ENCODE measurements around the gene MFSD2B. TPM values are rescaled to one million over a fixed set of nuclear protein-coding genes. Genes with fewer than 3 reads are reported as not detected.
"Not testable (repeated sequence)": the region's sequence is repeated elsewhere in the genome, so short reads cannot be mapped to it uniquely, and the experiment has no call there.

Gene MFSD2B
- total RNA-seq, 1 experiment from 2014 or later: not detected

GRCh38 chr2:24018241-24018640 lies 8.4 kb downstream of the MFSD2B start:
- DNase-seq (ENCODE audit: low spot score): no peak

GRCh38 chr2:24019729-24020128 lies 9.8 kb downstream of the MFSD2B start:
- no peak for DNase-seq (ENCODE audit: low spot score)

- DNase-seq (ENCODE audit: low spot score): no peak
These were observed 10.4 kb downstream of the MFSD2B start for GRCh38 chr2:24020244-24020643.

GRCh38 chr2:24021122-24021998 lies 11.5 kb downstream of the MFSD2B start:
- DNase-seq (ENCODE audit: low spot score): peak; percentile 25

- DNase-seq (ENCODE audit: low spot score): no peak
These were observed 12.6 kb downstream of the MFSD2B start for GRCh38 chr2:24022324-24022974.

GRCh38 chr2:24022975-24023575 lies 13.2 kb downstream of the MFSD2B start:
- DNase-seq (ENCODE audit: low spot score): no peak

- DNase-seq (ENCODE audit: low spot score): no peak
These were observed 14.1 kb downstream of the MFSD2B start for GRCh38 chr2:24024018-24024417.

GRCh38 chr2:24024996-24025663 lies 15.2 kb downstream of the MFSD2B start:
- DNase-seq (ENCODE audit: low spot score): no peak

GRCh38 chr2:24026233-24026632 lies 16.3 kb downstream of the MFSD2B start:
- no peak for DNase-seq (ENCODE audit: low spot score)

GRCh38 chr2:24038786-24039499 lies 29.1 kb downstream of the MFSD2B start:
- DNase-seq (ENCODE audit: low spot score): no peak

- DNase-seq (ENCODE audit: low spot score): no peak
These were observed 30.6 kb downstream of the MFSD2B start for GRCh38 chr2:24040511-24040910.

- not testable (repeated sequence) for DNase-seq (ENCODE audit: low spot score)
These were observed 33.2 kb downstream of the MFSD2B start for GRCh38 chr2:24043133-24043532.

GRCh38 chr2:24045511-24046508 lies 35.9 kb downstream of the MFSD2B start:
- no peak for DNase-seq (ENCODE audit: low spot score)

- DNase-seq (ENCODE audit: low spot score): no peak
These were observed 36.7 kb downstream of the MFSD2B start for GRCh38 chr2:24046599-24046929.

GRCh38 chr2:24046930-24047702 lies 37.2 kb downstream of the MFSD2B start, which contains the start of gene WDCP:
Gene WDCP (minus strand): TSS chr2:24047391. CDS start chr2:24039494, 7,897 bp downstream.
- peak; percentile 97 for DNase-seq (ENCODE audit: low spot score)

GRCh38 chr2:24047703-24048033 lies 37.8 kb downstream of the MFSD2B start:
- no peak for DNase-seq (ENCODE audit: low spot score)

GRCh38 chr2:24048769-24049484 lies 39.0 kb downstream of the MFSD2B start:
- no peak for DNase-seq (ENCODE audit: low spot score)

- DNase-seq (ENCODE audit: low spot score): no peak
These were observed 39.7 kb downstream of the MFSD2B start, which contains the start of gene FKBP1B for GRCh38 chr2:24049485-24050021. Gene FKBP1B (plus strand): TSS chr2:24049741. CDS start chr2:24049850, 109 bp downstream.

Measured in HT-29 (cell line).